Hepatic stellate cell (primary cell): Measurements from ENCODE around the gene CHST1.
A peak's percentile ranks its signal among the peaks of the same experiment; 100 is the strongest.

Source experiments
- DNase-seq: peaks from one replicate; pipeline ENCODE4 v3.0.0; 2011; ENCODE audit warnings: low spot score

CHST1 gene

GRCh38 chr11:45674481-45675190 is 9.2 kb upstream of the CHST1 start:
- DNase-seq, result no peak

DNA sequence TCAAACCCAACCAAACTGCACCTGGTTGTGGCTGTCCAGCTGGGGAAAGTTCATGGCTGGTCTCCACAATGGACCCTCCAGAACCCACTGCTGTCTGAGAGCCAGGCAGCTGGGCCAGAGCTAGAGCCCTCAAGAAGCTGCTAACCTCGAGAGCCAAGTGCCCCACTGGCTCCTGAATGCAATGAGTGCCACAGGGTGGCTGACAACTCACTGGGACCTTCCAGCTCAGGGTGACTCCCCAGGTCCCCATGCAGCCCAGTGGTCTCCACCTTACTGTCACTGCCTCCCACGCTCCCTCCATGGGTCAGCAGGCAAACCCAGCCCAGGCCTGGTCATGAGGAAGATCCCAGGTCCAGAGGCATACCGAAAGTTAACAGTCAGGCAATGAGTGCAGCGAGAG is 8.0 kb upstream of the CHST1 start:
- no peak for DNase-seq

DNA sequence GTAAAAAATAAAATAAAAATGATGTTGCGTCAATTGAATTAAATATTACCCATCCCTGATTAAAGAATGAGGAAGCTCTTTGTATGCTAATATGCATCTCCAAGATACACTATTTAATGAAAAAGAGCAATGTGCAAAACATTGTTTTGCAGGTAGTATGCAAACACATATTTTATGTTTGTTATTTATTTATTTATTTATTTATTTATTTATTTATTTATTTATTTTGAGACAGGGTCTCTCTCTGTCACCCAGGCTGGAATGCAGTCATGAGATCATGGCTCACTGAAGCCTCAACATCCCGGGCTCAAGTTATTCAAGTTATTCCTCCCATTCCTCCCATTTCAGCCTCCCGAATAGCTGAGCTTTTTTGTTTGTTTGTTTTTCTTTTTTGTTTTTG is 7.2 kb upstream of the CHST1 start:
- DNase-seq, result no peak

DNA sequence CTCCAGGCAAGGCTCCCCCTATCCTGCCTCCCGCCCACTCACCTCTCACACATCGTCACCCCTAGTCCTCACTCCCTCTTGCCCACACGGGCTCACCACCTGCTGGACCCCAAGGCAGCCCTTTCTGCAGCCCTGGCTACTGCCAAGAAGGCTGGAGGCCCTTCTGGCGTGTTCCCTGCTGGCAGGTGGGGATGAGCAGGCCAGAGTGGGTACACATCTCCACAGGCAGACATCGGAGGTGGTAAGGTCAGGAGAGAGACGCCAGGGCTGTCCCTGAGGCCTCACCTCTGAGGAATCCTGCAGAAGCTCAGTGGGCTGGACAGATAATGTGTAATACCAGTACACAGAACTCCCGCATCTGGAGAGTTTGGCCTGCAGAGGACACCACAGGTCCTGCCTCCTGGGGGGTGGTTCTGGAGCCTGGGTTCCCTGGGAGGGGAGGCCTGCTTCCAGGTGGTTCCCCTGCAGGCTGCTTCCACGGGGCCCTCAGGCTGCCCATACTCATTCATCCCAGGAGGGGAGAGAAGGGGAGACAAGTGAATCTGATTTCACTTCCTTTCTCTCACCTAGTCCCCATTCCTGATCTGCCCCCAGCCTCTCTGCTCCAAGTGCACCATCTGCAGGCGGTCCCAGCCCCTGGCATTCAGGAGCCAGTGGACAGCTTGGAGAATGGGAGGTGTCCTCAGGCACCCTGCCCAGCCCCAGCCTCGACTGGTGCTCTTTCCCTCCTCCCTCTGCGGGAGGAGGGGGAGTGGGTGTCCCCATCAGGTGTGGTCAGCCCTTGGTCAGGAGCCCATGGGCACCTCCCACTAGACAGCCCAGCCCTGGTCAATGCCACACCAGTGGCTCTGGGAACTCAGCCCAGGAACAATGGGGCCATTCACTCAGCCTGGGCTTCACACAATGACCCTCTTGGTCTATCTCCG is 6.1 kb upstream of the CHST1 start:
- no peak for DNase-seq

DNA sequence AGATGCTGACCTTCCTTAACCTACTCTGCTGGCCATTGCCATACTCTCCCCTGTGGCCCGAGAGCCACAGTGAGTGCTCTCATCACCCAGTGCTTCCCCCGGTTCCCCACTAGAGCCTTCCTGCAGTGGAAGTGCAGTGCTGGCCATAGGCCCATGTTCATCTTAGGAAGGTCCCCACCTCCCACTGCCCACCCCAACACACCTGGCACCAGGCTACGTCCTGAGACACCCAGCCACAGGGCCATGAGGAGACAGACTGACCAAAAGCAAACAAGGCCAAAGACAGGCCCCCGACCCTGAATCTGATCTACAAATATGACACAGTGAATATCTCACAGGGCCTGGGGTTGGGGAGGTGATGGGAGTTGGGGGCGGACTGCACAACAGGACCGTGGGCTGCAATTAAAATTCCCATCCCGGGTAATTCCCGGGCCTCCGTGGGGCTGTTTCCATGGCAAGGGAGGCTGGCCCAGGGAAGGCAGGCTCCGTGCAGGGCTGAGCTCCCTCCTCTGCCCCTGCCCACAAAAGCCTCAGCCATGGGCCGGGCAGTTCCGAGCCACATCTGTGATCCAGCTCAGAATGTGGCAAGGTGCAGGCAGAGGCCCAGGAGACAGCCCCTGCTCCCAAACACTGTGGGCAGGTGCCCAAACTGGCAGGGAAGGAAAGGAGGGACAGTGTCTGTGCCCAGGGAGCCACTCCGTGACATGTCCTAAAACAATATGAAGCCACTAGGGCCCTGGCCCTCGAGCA is 5.1 kb upstream of the CHST1 start:
- no peak for DNase-seq

GRCh38 chr11:45669956-45670355 is 4.5 kb upstream of the CHST1 start:
- DNase-seq, result no peak

GRCh38 chr11:45669146-45669545 is 3.7 kb upstream of the CHST1 start:
- no peak for DNase-seq

DNA sequence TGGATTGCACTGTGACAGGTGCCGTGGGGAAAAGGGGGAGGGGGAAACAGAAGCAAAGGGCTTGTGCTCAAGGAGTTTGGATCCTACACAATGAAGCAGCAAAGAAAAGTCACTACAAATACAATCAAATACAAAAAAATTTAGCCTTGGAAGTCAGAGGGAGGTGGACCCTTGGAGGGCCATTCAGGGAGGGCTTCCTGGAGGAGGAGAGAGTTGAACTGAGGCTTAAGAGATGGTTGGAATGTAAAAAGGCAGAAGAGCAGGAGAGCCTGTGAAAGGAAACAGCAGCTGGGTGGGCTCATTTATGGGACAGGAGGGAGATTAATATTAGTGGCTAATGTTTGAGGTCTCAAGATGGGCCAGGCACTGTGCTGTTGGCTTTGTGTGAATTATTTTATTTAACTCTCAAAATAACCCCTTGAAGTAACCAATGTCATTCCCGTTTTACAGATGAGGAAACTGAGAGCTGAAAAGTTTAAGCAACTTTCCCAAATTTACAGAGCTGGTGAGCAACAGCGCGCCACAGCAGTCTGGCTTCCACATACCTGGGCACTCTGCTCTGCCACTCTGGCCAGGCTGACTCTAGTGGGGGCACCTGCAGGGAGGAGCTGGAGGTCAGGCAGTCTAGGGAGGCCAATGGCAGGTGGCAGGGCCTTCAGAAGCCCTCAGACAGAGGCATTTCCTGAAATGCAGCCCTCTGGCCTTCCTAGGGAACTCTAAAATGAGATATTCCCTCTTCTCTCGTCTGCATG is 2.7 kb upstream of the CHST1 start:
- no peak for DNase-seq

DNA sequence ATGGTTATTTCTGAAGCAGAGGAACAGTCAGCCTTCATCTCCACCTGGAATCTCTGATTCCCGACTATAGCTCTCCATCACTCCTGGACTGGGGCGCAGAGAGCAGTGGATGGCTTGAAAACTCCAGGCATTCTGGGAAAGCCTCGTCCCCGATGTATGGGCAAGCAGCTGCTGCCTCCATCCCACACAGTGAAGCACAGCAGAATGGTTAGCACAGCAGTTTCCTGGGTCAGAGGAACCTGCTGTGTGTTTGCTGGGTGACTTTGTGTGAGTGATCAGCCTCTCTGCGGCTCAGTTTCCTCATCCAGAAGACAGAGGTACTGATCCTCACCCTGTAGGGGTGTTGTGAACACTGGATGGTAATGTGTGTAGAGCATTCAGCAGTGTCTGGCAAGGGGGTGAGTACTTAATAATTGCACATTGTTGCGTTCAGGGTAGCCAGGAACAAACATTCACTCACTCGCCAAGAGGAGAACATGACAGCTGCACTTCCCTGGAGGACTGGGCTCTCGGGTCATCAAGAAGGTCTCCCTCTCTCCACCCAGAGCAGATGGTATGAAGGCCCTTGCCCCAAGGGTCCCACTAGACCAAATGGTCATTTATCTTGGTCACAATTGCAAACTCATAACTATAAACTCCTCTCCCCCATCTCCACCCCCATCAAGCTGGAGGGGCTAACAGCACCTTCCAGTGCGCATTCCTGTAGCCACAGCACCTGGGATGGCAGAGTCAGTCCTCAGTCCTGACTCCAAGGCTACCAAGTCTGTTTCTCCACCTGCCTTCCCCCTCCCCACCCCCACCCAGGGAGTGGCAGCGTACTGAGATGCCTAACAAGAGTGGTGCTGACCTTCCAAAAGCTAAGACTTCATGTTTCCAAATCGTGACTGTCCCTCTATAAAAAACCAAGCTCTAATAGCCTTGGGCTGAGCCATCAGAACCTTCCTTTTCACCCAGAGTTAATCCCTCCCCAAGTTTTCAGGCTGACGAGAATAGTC is 1.5 kb upstream of the CHST1 start:
- DNase-seq, result no peak

DNA sequence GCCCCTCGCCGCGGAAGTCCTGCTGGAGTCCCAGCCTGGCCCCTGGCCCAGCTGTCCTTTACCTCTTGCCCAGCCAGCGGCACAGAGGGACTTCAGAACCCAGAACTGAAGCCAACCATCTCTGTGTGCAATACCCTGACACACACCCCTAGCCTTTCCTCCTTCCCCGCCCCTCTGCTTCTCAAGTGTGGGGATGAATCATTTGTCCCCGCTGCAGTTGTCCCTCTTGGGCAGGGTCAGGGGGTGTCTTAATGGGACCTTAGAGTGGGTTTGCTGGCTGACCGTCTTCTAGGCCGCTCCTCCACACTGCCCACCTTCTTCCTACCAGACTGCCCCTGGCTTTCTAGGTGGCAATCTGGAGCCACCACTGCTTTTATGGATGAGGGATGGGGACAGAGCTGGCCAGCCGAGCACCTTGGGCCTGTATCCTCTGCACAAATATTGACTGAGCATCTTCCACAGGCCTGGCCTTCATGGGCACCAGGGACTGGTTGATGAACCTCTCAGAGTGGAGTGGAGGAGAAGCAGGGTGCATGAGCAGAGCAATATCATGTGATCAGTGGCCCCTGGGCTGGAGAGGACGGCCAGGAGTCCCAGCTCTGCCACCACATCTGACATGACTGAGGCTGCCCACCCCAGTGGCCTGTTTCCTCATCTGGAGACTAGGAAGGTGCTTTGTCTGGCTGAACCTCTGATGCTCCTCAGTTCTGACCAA is 668 bp upstream of the CHST1 start:
- no peak for DNase-seq

- DNase-seq, result no peak
Measured at GRCh38 chr11:45664376-45665205, 831 bp downstream of the CHST1 start.

DNA sequence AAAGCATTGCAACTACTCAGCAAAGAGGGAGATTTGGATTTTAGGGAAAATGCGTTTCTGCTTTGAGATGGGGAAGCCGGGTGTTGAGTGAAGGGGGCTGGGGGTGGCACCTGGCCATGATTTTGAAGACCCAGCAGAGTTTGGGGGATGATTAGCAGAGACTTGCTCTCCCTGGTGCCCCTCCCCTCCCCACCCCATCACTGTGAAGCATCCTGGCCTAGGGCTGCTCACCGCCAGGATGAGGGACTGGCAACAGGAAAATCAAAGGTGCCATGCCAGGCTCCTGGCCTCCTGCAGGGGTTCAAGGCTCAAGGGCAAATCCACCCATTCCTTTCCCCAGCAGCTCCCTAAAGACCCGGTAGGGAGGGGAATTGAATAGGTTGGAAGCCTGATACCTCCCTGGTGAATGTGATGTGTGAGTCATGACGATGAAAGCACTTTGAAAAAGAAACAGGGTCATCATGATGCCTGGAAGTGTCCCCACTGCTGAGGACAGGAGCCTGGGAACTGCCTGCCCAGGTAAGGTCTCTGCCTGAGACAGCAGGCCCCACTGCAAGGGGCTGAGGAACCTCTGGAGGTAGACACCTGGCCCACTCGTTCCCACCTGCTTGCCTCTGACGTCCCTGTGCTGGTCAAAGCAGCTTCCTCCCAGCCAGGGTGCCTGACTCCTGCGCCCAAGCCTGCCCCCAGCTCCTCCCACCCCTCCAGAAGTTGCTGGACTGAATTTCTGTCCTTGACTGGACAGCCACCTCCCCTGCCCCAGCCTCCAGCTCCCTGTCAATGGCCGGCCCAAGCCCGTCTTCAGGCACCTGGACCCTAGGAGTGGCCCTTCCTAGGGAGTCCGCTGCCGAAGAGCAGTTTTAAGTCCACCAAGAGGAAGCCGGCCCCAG is 1.7 kb downstream of the CHST1 start:
- no peak for DNase-seq

- DNase-seq, result peak; percentile 92
Measured at GRCh38 chr11:45662665-45663485, 2.5 kb downstream of the CHST1 start.

DNA sequence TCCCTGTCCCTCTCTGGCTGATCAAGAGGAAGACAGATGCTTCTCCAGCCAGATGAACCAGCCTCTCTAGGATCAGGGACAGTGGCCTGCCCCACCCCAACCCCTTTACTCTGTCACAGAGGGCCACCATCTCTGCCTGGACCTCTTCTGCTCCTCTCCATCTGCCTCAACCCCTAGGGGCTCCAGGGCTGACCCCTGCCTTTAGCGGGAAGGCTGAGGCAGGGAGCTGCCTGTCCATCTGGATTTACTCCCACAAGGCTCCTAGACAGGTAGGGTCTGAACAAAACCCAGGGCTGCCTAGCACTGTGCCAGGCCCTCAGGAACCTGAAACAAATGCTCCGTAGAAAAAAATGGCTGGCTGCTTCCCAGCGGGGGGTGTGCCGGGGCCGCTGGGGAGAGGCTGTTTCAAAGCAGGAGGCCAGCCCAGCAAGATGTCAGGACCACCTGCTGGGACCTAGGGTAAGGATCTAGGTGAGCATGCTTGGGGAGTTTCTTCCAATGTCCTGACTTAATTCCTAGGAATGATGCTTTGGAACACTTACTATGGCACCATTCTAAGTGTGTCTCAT is 3.2 kb downstream of the CHST1 start:
- no peak for DNase-seq

DNA sequence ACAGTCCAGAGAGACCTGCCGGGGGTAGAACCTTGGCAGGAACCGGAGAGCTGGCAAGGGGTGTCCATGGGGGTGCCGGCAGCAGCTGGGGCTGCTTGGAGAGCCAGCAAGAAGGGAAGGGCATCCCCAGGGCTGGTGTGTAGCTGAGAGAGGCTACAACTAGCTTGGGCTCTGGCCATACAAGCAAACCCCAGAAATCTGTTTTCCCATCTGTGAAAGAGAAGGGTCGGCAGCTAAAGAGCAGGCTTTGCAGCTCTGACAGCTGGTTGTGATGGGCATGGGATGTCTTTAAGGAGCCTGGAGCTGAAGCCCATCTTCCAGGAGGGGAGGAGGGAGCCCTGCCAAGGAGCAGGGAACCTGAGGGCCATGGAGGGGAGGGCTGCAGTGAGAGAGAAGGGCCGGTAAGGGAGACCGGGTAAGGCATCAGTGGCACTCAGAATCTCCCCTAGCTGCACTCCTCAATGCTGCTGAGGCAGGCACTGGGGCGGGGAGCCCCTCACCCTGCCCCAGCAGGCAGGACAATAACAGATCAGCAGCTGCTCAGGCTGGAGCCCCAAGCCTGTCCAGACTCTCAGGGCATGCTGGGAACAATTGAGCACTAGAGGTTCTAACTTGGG is 3.9 kb downstream of the CHST1 start:
- DNase-seq, result no peak

DNA sequence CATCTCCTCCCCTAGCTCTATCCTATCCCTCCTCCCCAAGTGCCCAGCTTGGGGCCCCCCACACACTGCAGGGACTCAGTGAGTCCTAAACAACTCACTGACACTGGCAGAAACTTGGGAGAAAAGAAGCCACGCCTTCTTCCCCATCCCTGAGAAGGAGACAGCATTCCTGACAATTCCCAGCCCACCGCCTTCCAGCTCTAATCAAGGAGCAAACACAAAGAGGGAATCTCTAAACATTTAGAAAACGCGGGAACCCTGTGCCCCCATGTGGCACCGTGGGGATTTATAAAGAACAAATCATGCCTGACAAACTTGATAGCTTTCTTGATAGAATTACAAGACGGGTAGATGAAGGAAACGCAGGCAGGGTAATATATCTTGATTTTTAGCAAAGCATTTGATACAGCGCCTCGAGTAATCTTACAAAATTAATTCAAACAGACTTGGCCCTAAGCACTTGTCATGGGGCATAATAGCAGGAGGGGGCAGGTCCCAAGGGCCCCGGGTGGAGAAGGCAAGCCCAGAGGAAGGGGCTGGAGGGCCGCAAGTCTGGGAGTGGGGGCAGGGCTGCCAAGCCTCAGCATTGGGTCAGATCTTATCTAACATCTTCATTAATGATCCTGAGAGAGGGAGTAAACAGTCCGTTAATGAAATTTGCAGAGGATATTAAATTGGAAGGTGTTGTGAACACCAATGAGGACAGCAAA is 4.5 kb downstream of the CHST1 start:
- no peak for DNase-seq
